T-cell (primary cell): ENCODE results near the gene UBTD1. TPM values are rescaled to one million over a fixed set of nuclear protein-coding genes. Genes with fewer than 3 reads are reported as not detected.
"Not testable (repeated sequence)": the region's sequence is repeated elsewhere in the genome, so short reads cannot be mapped to it uniquely, and the experiment has no call there.

Source experiments
- ATAC-seq, 4 experiments: fragments of 200-7000 bp in 3 of 4; fragments of 150-1000 bp in 1 of 4; cut with Tn5 transposase; replicated peaks in 1 of 4; 1 replicate in 3 of 4; 2 replicates in 1 of 4; pipeline ENCODE4 v1.10.0; 2021; ENCODE audit warnings: moderate library complexity in 3 of 4, mild to moderate bottlenecking in 2 of 4, moderate number of reproducible peaks in 1 of 4
- CTCF ChIA-PET, 2 donors: fragments of 300-600 bp; sonication (Branson Sonifier 250); formaldehyde crosslinking; loops; one replicate each; lab custom pipeline; 2022; ENCODE audit warnings: antibody characterized with exemption in 2 of 2; lab: Charles Lee
- POLR2A ChIA-PET, 2 donors: fragments of 300-600 bp; sonication (Branson Sonifier 250); formaldehyde crosslinking; loops; one replicate each; lab custom pipeline; 2022; ENCODE audit warnings: antibody characterized with exemption in 2 of 2; lab: Charles Lee
- DNase-seq, 35 experiments: peaks; one replicate each; pipeline versions ENCODE4 v3.0.0 to v3.0.0-alpha.2; 2013 to 2023
- H3K27ac ChIP-seq: one replicate; pipeline ENCODE4 v1.5.1; 2013; ENCODE audit warnings: low read length
- H3K27me3 ChIP-seq, 2 experiments: replicated peaks in 1 of 2; 1 replicate in 1 of 2; 2 replicates in 1 of 2; pipeline versions ENCODE4 v1.6.1 to v1.7.0; 2013; ENCODE audit warnings: low read length in 1 of 2, mixed read lengths in 1 of 2; ENCODE audit not compliant: control insufficient read depth in 2 of 2, insufficient read depth in 2 of 2; ENCODE audit errors: extremely low read depth in 1 of 2
- H3K36me3 ChIP-seq, 2 donors: 1 replicate in 1 of 2; 2 replicates in 1 of 2; pipeline versions ENCODE4 v1.6.1 to v1.7.0; 2013; ENCODE audit warnings: low read length in 1 of 2; ENCODE audit not compliant: control insufficient read depth in 2 of 2, insufficient read depth in 1 of 2; ENCODE audit errors: extremely low read depth in 1 of 2
- H3K4me1 ChIP-seq, 2 experiments: 1 replicate in 1 of 2; 2 replicates in 1 of 2; pipeline versions ENCODE4 v1.6.1 to v1.7.0; 2013; ENCODE audit warnings: low read length in 2 of 2, mixed read lengths in 1 of 2; ENCODE audit not compliant: insufficient read depth in 2 of 2, control insufficient read depth in 1 of 2; ENCODE audit errors: extremely low read depth in 1 of 2
- H3K4me3 ChIP-seq, 2 donors: 1 replicate in 1 of 2; 2 replicates in 1 of 2; pipeline versions ENCODE4 v1.5.1 to v1.7.0; 2013; ENCODE audit warnings: mild to moderate bottlenecking in 2 of 2, low read length in 1 of 2, moderate library complexity in 1 of 2; ENCODE audit not compliant: control insufficient read depth in 1 of 2; ENCODE audit errors: extremely low read depth in 1 of 2
- H3K9me3 ChIP-seq: 2 replicates; pipeline ENCODE4 v1.7.0; 2013
- H3K27ac Mint-ChIP-seq, 2 donors: one replicate each; pipeline ENCODE4 v1.8.0; 2020 to 2021; ENCODE audit warnings: mild to moderate bottlenecking in 2 of 2, mixed read lengths in 2 of 2
- H3K27me3 Mint-ChIP-seq, 2 donors: one replicate each; pipeline ENCODE4 v1.8.0; 2021 to 2022; ENCODE audit warnings: mixed read lengths in 2 of 2
- H3K36me3 Mint-ChIP-seq: one replicate; pipeline ENCODE4 v1.8.0; 2021; ENCODE audit warnings: mixed read lengths
- H3K4me1 Mint-ChIP-seq, 3 donors: one replicate each; pipeline ENCODE4 v1.8.0; 2020 to 2022; ENCODE audit warnings: mixed read lengths in 3 of 3, mild to moderate bottlenecking in 1 of 3
- H3K4me3 Mint-ChIP-seq, 3 donors: one replicate each; pipeline ENCODE4 v1.8.0; 2020 to 2022; ENCODE audit warnings: mild to moderate bottlenecking in 3 of 3, mixed read lengths in 3 of 3, moderate library complexity in 3 of 3
- H3K9me3 Mint-ChIP-seq, 3 donors: one replicate each; pipeline ENCODE4 v1.8.0; 2020 to 2022; ENCODE audit warnings: mixed read lengths in 3 of 3
- WGBS: methylation state at CpG from one replicate; pipeline ENCODE4 v1.1.5; 2013; ENCODE audit warnings: missing lambda C conversion rate; ENCODE audit not compliant: insufficient coverage; 5-methylcytosine and 5-hydroxymethylcytosine counted together
- total RNA-seq, 35 experiments: library from RNA in 6 of 35; stranded (reverse) in 6 of 35; fragments of 120-200 nt in 1 of 35; gene quantifications; one replicate each; pipeline versions ENCODE4 v1.2.1 to v1.2.4 and lab custom pipeline; 2013 to 2026

UBTD1 gene
- total RNA-seq, 5 donors from 2014 or later (not counting 1 experiment from before 2014, with no cell fraction given), result 1.0 to 2.4 (median 1.9) TPM

GRCh38 chr10:97573672-97574071, 74.9 kb downstream of the UBTD1 start:
- ChIA-PET CTCF (no interaction called here), POLR2A (no interaction called here)

DNA sequence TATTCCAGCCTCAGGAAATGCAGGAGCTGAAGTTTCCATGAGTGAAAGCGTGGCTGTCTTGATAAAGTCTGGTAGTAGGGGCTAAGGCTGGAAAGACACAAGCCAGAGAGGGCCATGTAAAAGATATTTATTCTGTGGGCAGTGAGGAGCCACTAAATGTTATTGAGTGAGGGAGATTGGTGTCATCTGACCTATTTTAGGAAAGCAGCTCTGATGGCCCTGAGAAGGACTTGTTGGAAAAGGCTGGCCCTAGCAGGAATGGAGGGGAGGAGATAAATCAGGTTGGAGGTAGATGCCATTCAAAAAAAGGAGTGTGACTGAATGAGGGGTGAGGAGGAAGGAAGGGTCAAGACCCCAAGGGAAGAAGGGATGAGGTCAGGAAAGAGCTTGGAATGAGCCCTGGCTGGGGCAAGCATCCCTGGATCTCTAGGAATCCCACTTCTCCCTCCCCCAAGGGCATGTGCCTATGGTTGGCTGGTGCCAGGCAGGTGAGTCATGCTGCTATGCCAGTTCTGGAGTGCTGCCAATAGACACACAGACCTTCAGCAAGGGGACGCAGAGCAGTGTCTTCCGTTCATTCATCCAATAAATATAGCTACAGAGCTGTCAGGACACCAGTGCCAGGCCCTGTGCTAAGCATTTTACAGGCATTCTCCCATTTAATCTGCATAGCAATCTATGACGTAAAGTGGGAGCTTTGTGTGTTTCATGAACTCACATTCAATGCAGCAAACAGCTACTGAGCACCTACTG, 75.8 kb downstream of the UBTD1 start:
- H3K27ac Mint-ChIP-seq, result no peak overlapping the region
- CTCF ChIA-PET, result interaction anchor here in 1 of 2 donors (1.1 kb wide), 1 partner anchor 11 kb away, joined by 3 read pairs; no protein-coding TSS in a partner anchor
- H3K4me1 ChIP-seq, result no peaks in the 10 kb centered on the region
- H3K27ac ChIP-seq, result no peak overlapping the region
- ATAC-seq, result no peak
- WGBS, result 51% methylated on average over 3 of the region's 4 CpGs
- POLR2A ChIA-PET, result interaction anchor here in 1 of 2 donors (0.5 kb wide), 1 partner anchor 28 kb away, joined by 3 read pairs; no protein-coding TSS in a partner anchor
- no peak overlapping the region for H3K4me3 Mint-ChIP-seq
- no peaks in the 10 kb centered on the region for H3K36me3 ChIP-seq
- no peaks in the 10 kb centered on the region for H3K9me3 ChIP-seq
- H3K9me3 Mint-ChIP-seq, result no peaks in the 10 kb centered on the region
- no peak for DNase-seq
- peaks cover 0 to 20% of the 10 kb centered on the region in 2 experiments for H3K27me3 ChIP-seq
- peaks cover 0 to 2% of the 10 kb centered on the region in 2 donors for H3K27me3 Mint-ChIP-seq
- no peak overlapping the region for H3K4me3 ChIP-seq
- H3K36me3 Mint-ChIP-seq, result peaks cover 2% of the 10 kb centered on the region
- no peaks in the 10 kb centered on the region for H3K4me1 Mint-ChIP-seq

More at GRCh38 chr10:97573672-97574071, 74.9 kb downstream of the UBTD1 start:
- no peak overlapping the region for H3K27ac ChIP-seq
- ATAC-seq (no peak), DNase-seq (no peak)
- no peaks in the 10 kb centered on the region for H3K4me1 ChIP-seq
- no CpG with 5 or more reads among the region's 2 CpGs for WGBS
- no peaks in the 10 kb centered on the region for H3K4me1 Mint-ChIP-seq
- H3K36me3 ChIP-seq, result no peaks in the 10 kb centered on the region
- H3K36me3 Mint-ChIP-seq, result peaks cover 3% of the 10 kb centered on the region
- no peak overlapping the region for H3K4me3 Mint-ChIP-seq
- H3K9me3 ChIP-seq, result no peaks in the 10 kb centered on the region
- no peaks in the 10 kb centered on the region for H3K9me3 Mint-ChIP-seq
- H3K27ac Mint-ChIP-seq, result no peak overlapping the region
- peaks cover 0 to 2% of the 10 kb centered on the region in 2 donors for H3K27me3 Mint-ChIP-seq
- H3K4me3 ChIP-seq, result no peak overlapping the region
- H3K27me3 ChIP-seq, result peaks cover 0 to 20% of the 10 kb centered on the region in 2 experiments

DNA sequence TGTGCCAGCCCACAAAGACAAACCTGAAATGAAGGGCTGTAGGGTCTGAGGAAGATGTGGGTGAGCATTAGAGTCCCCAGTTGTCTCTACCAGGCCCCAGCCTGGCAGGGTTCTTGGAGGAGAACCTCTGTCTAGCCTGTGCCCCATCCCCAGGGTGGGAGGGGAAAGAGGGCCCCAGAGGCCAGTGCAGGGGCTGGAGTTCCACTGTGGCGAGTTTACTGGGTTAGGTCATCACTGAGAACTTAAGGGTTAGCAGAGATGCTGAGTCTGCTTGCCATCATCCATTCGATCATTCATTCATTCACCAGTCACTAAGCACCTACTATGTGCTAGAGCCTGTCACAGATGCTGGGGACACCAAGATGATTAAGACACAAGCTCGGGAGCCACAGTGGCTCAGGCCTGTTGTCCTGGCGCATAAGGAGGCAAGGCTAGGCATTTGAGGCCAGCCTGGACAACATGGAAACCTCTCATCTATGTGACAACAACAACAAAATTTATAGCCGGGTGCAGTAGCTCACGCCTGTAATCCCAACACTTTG, 76.5 kb downstream of the UBTD1 start:
- Mint-ChIP-seq H3K4me3 (no peak overlapping the region), H3K4me1 (no peaks in the 10 kb centered on the region), H3K27ac (no peak overlapping the region), H3K27me3 (peaks cover 0 to 4% of the 10 kb centered on the region in 2 donors), H3K9me3 (no peaks in the 10 kb centered on the region), H3K36me3 (no peaks in the 10 kb centered on the region)
- Histone ChIP-seq H3K9me3 (no peaks in the 10 kb centered on the region), H3K27ac (no peak overlapping the region), H3K36me3 (no peaks in the 10 kb centered on the region), H3K4me3 (no peak overlapping the region), H3K27me3 (peaks cover 0 to 20% of the 10 kb centered on the region in 2 experiments), H3K4me1 (no peaks in the 10 kb centered on the region)
- POLR2A ChIA-PET, result no interaction called here
- CTCF ChIA-PET, result interaction anchor here (0.5 to 1.1 kb wide), 5 partner anchors 10 to 326 kb away, joined by 3 to 5 read pairs (median 3); no protein-coding TSS in a partner anchor
- DNase-seq (no peak), ATAC-seq (no peak)
- WGBS, result 83% methylated on average over 4 of the region's 6 CpGs

GRCh38 chr10:97576487-97576886, 77.8 kb downstream of the UBTD1 start:
- H3K27me3 ChIP-seq, result peaks cover 0 to 20% of the 10 kb centered on the region in 2 experiments
- H3K9me3 Mint-ChIP-seq, H3K36me3 ChIP-seq, H3K4me3 Mint-ChIP-seq, H3K9me3 ChIP-seq, H3K27ac ChIP-seq, H3K27me3 Mint-ChIP-seq, H3K4me3 ChIP-seq, DNase-seq, ATAC-seq, H3K4me1 Mint-ChIP-seq, H3K36me3 Mint-ChIP-seq, H3K4me1 ChIP-seq, H3K27ac Mint-ChIP-seq: not testable (repeated sequence)
- WGBS, result no CpG with 5 or more reads among the region's 5 CpGs
- ChIA-PET CTCF (interaction anchor here (0.5 to 0.6 kb wide), 3 partner anchors 15 to 84 kb away, joined by 3 to 6 read pairs (median 5); no protein-coding TSS in a partner anchor), POLR2A (interaction anchor here in 1 of 2 donors (0.6 kb wide), 1 partner anchor 32 kb away, joined by 4 read pairs; no protein-coding TSS in a partner anchor)

- POLR2A ChIA-PET, result interaction anchor here in 1 of 2 donors (0.5 kb wide), 1 partner anchor 532 kb away, joined by 4 read pairs; no protein-coding TSS in a partner anchor
- Histone ChIP-seq H3K4me3 (no peak overlapping the region), H3K27me3 (peaks cover 0 to 23% of the 10 kb centered on the region in 2 experiments), H3K4me1 (no peaks in the 10 kb centered on the region), H3K27ac (no peak overlapping the region), H3K9me3 (no peaks in the 10 kb centered on the region), H3K36me3 (no peaks in the 10 kb centered on the region)
- no peaks in the 10 kb centered on the region for H3K4me1 Mint-ChIP-seq
- peaks cover 0 to 4% of the 10 kb centered on the region in 2 donors for H3K27me3 Mint-ChIP-seq
- ATAC-seq, result no peak
- DNase-seq, result no peak
- no peak overlapping the region for H3K4me3 Mint-ChIP-seq
- H3K9me3 Mint-ChIP-seq, result no peaks in the 10 kb centered on the region
- H3K27ac Mint-ChIP-seq, result no peak overlapping the region
- H3K36me3 Mint-ChIP-seq, result no peaks in the 10 kb centered on the region
- 58% methylated on average over 7 of the region's 9 CpGs for WGBS
- CTCF ChIA-PET, result no interaction called here
These were observed 79.0 kb downstream of the UBTD1 start for GRCh38 chr10:97577701-97578100.

DNA sequence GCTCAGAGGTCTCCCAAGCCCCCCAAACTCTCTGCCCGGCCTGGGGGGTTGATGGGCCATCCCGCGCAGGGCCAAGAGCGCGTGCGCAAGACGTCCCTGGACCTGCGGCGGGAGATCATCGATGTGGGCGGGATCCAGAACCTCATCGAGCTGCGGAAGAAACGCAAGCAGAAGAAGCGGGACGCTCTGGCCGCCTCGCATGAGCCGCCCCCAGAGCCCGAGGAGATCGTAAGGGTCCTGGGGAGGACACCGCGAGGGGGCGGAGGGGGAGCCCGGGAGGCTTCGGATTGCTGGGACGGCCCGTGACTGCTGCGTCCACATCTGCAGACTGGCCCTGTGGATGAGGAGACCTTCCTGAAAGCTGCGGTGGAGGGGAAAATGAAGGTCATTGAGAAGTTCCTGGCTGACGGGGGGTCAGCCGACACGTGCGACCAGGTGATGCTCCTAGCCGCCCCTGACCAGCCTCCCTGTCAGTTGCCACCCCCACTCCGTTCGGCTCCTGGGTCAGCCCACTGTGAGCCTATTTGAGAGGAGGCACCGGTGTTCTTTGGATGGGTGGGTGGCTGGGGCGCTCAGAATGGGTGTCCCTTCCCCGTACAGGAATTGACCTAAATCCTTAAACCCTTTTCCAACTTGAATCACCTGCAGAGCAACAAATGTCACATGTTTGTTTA, 79.6 kb downstream of the UBTD1 start:
- Histone ChIP-seq H3K9me3 (no peaks in the 10 kb centered on the region), H3K4me1 (no peaks in the 10 kb centered on the region), H3K27ac (no peak overlapping the region), H3K4me3 (no peak overlapping the region), H3K27me3 (peaks cover 0 to 21% of the 10 kb centered on the region in 2 experiments), H3K36me3 (no peaks in the 10 kb centered on the region)
- ATAC-seq (no peak), DNase-seq (no peak)
- WGBS, result 60% methylated on average over 32 of the region's 40 CpGs
- no peaks in the 10 kb centered on the region for H3K9me3 Mint-ChIP-seq
- H3K4me3 Mint-ChIP-seq, result no peak overlapping the region
- H3K27ac Mint-ChIP-seq, result no peak overlapping the region
- no peaks in the 10 kb centered on the region for H3K4me1 Mint-ChIP-seq
- H3K27me3 Mint-ChIP-seq, result peaks cover 0 to 2% of the 10 kb centered on the region in 2 donors
- CTCF ChIA-PET, result interaction anchor here in 1 of 2 donors (0.7 kb wide), 1 partner anchor 1919 kb away, joined by 3 read pairs; no protein-coding TSS in a partner anchor
- H3K36me3 Mint-ChIP-seq, result no peaks in the 10 kb centered on the region
- POLR2A ChIA-PET, result no interaction called here
